GM19351 (cell line): Measurements from ENCODE around the gene AKR7A2.
"Not testable (repeated sequence)": the region's sequence is repeated elsewhere in the genome, so short reads cannot be mapped to it uniquely, and the experiment has no call there.

Experiments used
- ATAC-seq: cut with Tn5 transposase; IDR thresholded peaks from one replicate; pipeline ENCODE4 v1.9.1; 2021; ENCODE audit warnings: mild to moderate bottlenecking, moderate library complexity; ENCODE audit not compliant: unreplicated experiment

AKR7A2 gene

DNA sequence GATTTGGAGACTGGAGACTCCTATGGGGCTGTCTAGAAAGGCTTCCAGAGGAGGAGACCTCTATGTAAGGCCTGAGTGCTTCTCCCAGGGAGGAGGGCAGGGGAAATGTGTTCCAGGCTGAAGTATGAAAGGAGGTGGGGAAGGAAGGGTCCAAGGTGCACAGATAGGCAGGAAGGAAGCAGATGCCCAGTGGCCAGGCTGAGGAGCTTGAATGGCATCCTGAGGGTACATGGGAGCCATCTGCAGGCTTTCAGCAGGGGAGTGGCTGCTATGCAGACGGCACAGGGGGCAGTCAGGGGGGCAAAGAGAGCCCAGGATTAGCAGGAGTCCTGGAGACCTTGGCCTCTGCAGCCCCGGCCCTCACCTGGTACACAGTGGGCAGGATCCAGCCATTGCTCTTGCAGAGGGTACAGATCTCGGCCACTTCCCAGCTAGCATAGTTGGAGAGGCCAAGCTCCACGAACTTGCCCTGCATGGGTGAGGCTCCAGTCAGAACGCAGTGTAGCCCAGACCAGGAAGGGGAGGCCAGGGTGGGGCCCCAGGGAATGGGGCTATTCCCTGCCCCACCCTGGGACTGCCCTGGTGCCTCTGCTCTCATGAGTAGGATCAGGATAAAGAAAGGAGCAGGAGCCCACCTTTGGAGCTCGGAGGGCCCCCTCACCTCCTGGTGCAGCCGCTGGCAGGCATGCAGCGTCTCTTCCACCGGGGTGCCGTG, 4.0 kb downstream of the AKR7A2 start:
- no peak for ATAC-seq

DNA sequence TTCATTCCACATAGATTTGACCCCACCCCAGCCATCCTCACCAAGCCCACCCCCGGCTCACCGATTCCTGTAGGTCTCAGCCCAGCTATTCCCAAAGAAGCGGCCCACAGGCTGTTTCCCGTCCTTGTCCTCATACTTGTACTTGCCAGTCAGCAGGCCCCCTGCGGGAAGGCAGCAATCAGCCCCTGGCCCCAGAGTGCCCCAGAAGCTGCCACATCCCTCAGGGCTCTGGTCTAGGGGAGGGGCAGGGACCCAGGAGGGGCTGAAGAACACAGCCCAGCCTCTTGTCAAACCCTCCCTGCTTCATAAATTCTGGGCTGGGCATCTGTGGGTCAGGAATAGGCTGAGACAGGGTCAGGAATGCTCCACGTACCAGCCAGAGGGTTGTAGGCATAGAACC, 5.0 kb downstream of the AKR7A2 start:
- no peak for ATAC-seq

DNA sequence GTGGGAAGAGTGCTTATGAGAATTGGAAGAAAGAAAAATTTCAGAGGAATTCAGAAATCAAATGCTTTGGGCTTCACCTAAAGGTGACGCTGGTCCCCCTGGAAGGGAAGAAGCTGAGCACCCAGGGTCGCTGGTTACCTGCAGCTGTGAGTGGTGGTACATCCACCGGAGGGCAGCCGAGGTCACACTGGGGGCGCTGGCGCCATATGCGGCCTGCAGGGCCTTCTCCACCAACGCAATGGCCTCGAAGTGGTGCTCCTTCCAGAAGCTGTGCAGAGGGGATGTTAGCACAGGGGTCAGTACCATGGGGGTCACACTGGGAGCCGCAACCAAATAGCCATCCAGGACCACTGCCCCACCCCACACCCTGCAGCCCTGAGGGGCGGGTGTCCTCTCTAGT, 6.1 kb downstream of the AKR7A2 start:
- ATAC-seq, result no peak

DNA sequence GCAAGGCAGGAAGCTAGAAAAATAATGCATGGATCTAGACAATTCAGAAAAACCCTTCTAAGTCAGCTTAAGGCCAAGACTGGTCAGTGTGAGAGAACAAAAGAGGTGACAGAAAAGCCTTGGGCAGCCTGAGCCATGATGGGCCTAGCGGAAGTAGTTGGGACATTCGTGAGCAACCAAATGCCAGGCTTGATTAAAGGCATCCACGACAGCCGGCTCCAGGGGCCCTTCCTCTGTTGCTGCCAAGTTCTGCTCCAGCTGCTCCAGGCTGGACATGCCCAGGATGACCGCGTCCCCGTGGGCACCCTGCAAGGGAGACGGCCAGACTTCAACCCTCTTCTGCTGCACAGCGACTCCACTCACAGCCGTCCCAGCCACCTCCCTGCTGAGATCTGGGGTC, 7.9 kb downstream of the AKR7A2 start:
- ATAC-seq, result not testable (repeated sequence)

DNA sequence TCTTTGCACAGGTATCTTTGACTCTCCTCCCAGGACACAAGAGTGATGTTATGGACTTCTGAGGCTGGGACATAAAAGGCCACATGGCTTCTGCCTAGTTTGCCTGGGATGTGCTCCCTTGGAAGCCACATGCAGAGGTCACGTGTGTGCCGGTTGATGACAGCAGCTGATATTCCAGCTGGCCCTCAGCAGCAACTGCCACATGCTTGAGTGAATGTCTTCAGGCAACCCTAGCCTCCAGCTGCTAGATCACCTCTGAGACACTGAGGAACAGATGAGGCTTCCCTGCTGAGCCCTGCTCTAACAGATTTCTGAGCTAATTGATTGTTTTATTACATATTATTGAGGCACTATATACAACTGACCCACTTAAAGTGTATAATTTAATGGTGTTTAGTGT, 11.7 kb downstream of the AKR7A2 start:
- no peak for ATAC-seq

DNA sequence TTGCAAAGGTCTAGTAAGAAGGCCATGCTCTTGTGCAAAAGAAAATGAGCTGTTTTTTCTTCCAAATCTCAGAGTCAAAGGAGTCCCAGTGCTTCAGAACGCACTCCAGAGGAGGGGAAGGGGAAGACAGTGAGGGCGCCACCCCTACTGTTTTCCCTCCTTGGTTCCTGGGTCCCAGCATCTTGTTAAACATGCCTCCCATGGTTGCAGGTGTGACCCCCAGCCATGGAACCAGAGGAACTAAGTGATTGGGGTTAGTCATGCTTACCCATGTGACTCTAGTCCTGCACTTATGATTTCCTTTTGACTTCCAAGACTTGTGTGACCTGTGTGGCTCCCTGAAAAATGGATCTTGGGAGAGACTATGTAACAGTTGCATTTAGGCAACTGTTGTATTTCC, 17.3 kb downstream of the AKR7A2 start:
- no peak for ATAC-seq

DNA sequence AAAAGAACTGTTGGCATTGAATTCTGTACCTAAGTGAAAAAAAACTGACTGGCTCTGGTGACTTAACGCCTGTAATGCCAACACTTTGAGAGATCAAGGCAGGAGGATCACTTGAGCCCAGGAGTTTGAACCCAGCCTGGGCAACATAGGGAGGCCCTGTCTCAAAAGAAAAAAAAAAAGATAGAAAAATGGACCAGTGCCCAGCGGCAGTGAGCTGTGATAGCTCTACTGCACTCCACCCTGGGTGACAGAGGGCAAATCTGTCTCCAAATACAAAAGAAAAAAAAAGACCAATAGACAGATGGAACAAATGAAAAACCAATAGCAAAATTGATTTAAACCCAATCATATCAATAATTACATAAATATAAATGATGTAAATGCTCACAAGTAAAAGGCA, 22.7 kb downstream of the AKR7A2 start:
- no peak for ATAC-seq

DNA sequence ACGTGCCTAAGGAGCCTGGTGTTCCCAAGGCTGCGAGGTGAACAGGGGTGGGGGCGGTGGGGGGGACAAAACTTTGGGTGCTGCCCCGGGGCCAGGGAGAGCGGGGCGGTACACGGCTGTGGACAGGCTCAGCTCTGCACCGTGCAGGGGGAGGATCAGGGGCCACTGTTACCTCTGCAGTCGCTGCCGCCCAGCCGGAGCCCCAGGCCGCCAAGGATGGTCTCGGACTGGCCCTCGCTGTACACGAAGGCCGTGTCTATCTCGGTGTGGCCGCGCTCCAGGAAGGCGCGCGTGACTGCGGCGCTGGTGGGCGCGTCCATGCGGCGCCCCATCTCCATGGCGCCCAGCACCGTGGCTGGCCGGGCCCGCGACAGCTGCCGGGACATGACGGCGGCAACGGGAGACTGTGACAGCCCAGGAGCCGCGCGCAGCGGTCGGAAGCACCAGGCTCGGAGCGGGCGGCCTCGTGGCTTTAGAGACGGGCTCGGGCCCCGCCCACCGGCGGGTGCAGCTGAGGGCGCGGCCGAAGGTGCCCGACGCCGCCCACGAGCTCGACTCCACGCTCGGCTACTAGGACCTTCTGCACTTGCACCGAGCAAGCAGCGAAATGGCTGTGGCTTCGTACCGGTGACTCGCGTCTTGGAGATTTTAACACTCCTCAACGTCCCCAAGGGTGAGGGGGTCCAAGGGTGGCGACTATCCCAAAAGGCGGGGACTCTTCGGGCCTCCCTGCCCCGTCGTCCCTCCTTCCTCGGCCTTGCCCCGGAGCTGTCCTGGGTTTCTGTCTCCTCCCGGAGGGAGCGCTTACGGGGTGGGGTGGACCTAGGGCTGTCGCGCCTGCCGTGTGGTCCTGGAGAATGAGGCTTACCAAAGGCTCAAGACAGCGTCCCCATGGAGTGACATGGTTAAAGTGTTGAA, 23.4 kb downstream of the AKR7A2 start, which contains the start of gene AKR7A3:
Gene AKR7A3, minus strand, starts transcription at position 447 of the 918 bp plus-strand sequence. Its CDS starts 61 bp downstream, at position 386.
- ATAC-seq, result not testable (repeated sequence)

DNA sequence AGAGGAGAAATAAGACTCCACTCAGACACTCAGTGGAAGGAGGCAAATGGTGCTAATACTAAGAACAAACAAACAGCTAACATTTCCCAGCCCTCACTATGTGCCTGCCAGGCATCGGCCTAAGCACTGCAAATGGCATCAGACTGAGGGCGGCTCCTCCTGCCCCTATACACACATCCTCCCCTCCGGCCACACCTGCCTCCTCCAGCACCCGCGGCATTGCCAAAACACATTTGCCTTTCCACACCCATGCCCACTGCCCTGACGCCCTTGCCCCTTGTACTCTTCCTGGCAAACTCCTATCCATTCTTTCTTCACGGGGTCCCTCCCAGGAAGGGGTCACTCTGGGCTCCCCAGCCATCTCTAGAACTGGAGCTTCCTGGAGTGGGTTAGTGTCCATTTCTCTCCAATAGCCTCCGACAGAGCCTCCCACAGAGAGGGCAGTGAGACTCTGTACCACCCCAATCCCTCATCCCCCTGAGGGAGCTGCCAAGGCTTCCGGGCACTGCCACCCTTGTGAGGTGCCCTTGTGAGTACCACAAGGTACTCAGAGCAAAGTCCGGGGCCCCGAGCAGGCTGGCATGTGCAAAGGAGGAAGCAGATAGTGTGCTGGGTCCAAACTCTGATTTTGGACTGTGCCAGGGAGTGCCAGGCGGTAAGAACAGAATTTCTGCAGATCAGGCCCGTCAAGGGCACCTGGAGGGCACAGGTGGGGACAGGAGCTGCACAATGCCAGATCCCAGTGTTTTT, 24.3 kb downstream of the AKR7A2 start:
- ATAC-seq, result no peak

DNA sequence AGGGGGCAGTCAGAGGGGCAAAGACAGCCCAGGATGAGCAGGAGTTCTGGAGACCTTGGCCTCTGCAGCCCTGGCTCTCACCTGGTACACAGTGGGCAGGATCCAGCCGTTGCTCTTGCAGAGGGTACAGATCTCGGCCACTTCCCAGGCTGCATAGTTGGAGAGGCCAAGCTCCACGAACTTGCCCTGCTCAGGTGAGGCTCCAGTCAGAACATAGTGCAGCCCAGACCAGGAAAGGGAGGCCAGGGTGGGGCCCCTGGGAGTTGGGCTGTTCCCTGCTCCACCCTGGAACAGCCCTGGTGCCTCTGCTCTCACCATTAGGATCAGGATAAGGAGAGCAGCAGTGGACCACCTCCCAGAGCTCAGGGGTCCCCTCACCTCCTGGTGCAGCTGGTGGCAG, 26.1 kb downstream of the AKR7A2 start:
- ATAC-seq, result not testable (repeated sequence)

DNA sequence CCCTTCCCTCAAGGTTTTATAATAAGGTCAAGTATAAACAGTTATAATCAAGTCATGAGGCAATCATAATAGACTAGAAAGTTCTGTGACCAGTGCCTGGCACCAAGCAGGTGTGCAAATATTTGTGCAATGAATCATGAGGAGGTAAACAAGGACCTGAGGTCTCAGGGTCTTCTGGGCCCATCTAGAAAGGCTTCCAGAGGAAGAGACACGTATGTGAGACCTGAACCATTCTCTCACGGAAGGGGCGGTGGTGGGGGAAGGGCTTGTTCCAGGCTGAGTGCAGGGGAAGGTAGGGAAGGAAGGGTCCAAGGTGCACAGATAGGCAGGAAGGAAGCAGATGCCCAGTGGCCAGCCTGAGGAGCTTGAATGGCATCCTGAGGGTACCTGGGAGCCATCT, 26.6 kb downstream of the AKR7A2 start:
- not testable (repeated sequence) for ATAC-seq

DNA sequence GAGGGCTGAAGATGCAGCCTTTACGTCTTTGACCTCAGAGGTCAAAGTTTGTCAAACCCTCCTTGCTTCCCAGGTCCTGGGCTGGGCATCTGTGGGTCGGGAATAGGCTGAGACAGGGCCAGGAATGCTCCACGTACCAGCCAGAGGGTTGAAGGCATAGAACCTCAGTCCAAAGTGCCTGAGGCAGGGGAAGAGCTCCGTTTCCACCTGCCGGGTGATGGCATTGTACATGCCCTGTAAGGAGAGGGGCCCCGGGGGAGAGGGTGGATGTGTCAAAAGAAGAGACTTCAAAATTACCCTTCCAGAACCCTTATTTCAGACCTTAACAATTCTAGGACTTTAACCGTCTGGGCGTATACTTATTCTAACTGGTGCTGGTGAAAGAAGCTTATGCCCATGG, 27.1 kb downstream of the AKR7A2 start:
- no peak for ATAC-seq

DNA sequence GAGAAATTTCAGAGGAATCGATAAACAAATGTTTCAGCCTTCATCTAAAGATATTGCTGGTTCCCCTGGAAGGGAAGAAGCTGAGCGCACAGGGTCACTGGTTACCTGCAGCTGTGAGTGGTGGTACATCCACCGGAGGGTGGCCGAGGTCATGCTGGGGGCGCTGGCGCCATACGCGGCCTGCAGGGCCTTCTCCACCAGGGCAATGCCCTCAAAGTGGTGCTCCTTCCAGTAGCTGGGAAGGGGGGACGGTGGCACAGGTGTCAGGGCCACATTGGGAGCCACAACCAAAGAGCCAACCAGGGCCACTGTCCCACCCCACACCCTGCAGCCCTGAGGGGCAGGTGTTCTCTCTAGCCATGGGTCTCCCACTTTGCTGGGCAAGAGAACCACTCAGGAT, 28.1 kb downstream of the AKR7A2 start:
- ATAC-seq, result no peak

DNA sequence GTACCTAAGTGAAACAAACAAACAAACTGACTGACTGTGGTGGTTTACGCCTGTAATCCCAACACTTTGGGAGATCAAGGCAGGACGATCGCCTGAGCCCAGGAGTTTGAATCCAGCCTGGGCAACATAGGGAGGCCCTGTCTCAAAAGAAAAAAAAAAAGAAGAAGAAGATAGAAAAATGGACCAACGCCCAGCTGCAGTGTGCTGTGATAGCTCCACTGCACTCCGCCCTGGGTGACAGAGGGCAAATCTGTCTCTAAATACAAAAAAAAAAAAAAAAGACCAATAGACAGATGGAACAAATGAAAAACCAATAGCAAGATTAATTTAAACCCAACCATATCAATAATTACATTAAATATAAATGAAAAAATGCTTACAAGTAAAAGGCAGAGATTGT, 37.3 kb downstream of the AKR7A2 start:
- no peak for ATAC-seq

DNA sequence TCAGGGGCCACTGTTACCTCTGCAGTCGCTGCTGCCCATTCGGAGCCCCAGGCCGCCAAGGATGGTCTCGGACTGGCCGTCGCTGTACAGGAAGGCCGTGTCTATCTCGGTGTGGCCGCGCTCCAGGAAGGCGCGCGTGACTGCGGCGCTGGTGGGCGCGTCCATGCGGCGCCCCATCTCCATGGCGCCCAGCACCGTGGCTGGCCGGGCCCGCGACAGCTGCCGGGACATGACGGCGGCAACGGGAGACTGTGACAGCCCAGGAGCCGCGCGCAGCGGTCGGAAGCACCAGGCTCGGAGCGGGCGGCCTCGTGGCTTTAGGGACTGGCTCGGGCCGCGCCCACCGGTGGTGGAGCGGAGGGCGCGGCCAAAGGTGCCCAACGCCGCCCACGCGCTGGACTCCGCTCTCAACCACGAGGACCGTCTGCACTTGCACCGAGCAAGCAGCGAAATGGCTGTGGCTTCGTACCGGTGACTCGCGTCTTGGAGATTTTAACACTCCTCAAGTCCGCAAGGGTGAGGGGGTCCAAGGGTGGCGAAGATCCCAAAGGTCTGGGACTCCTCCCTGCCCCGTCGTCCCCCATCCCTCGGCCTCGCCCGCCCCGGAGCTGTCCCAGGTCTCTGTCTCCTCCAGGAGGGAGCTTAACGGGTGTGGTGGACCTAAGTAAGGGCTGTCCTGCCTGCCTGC, 38.0 kb downstream of the AKR7A2 start:
- not testable (repeated sequence) for ATAC-seq

DNA sequence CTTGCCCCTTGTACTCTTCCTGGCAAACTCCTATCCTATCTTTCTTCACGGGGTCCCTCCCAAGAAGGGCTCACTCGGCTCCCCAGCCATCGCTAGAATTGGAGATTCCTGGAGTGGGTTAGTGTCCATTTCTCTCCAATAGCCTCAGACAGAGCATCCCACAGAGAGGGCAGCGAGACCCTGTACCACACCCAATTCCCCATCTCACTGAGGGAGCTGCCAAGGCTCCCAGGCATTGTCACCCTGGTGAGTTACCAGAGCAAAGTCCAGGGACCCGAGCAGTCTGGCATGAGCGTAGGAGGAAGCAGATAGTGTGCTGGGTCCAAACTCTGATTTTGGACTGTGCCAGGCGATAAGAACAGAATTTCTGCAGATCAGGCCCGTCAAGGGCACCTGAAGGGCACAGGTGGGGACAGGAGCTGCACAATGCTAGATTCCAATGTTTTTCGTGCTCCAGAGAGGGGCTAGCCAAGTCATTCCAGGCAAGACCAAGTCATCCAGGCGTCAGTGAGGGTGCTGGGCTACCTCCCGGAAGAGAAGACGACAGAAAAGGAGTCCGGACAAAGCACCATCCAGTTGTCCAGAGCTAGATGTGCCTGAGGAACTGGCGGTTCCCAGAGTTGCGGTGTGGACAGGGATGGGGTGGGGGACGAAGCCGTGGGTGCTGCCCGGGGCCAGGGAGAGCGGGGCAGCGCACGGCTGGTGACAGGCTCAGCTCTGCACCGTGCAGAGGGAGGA, 38.7 kb downstream of the AKR7A2 start:
- no peak for ATAC-seq

DNA sequence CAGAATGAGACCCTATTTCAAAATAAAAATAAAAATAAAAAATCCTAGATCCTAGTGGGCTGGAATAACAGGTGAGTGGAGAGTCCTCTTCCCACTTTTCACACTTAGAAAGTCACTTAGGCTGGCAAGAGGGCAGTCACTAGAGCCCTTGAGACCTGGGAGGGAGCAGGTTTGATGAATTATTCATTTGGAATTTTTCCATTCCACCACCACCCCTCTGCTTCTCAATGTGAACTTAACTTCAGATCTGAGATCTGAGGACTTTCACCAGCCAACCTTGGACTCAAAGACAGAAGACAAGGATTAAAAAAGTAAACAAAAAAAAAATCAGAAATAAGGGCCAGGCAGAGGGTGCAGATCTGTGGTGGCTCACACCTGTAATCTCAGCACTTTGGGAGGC, 39.9 kb downstream of the AKR7A2 start:
- ATAC-seq, result no peak

DNA sequence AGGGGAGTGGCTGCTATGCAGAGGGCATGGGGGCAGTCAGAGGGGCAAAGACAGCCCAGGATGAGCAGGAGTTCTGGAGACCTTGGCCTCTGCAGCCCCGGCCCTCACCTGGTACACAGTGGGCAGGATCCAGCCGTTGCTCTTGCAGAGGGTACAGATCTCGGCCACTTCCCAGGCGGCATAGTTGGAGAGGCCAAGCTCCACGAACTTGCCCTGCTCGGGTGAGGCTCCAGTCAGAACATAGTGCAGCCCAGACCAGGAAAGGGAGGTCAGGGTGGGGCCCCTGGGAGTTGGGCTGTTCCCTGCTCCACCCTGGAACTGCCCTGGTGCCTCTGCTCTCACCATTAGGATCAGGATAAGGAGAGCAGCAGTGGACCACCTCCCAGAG, 41.6 kb downstream of the AKR7A2 start:
- ATAC-seq, result not testable (repeated sequence)

DNA sequence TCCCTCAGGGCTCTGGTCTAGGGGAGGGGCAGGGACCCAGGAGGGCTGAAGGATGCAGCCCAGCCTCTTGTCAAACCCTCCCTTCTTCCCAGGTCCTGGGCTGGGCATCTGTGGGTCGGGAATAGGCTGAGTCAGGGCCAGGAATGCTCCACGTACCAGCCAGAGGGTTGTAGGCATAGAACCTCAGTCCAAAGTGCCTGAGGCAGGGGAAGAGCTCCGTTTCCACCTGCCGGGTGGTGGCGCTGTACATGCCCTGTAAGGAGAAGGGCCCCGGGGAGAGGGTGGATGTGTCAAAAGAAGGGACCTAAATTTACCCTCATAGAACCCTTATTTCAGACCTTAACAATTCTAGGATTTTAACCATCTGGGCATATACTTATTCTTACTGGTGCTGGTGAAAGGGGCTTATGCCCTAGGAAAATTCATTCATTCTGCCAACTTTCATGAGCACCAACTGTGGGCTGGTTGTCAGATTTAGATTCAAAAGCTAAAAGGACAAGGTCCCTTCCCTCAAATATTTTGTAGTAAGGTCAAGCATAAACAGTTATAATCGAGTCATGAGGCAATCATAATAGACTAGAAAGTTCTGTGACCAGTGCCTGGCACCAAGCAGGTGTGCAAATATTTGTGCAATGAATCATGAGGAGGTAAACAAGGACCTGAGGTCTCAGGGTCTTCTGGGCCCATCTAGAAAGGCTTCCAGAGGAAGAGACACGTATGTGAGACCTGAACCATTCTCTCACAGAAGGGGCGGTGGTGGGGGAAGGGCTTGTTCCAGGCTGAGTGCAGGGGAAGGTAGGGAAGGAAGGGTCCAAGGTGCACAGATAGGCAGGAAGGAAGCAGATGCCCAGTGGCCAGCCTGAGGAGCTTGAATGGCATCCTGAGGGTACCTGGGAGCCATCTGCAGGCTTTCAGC, 42.3 kb downstream of the AKR7A2 start:
- not testable (repeated sequence) for ATAC-seq
